K562 (cell line): ENCODE results near the gene CATSPER3.

Experiments used
- CTCF ChIP-seq, 3 experiments: IDR thresholded peaks in 2 of 3; conservative IDR thresholded peaks in 1 of 3; 2 replicates each; pipeline ENCODE4 v1.5.1; 2011 to 2012; ENCODE audit warnings: low read length in 3 of 3, mild to moderate bottlenecking in 3 of 3, control low read depth in 2 of 3, improper control_type of control experiment in 1 of 3, inconsistent platforms in 1 of 3, low read depth in 1 of 3, mixed read lengths in 1 of 3, moderate library complexity in 1 of 3; ENCODE audit not compliant: insufficient read depth in 2 of 3
- ELF2 ChIP-seq: fragments of 250-450 bp; sonication (Bioruptor Pico); IDR thresholded peaks from 2 replicates; pipeline ENCODE4 v1.5.0; 2021; ENCODE audit warnings: mild to moderate bottlenecking
- EZH2 ChIP-seq: IDR thresholded peaks from 2 replicates; pipeline ENCODE4 v1.6.1; 2012; ENCODE audit warnings: low read depth, mild to moderate bottlenecking, inconsistent platforms, low read length, borderline replicate concordance
- FOXA1 ChIP-seq: fragments of 450-650 bp; IDR thresholded peaks from 2 replicates; pipeline ENCODE4 v1.6.1; 2016; ENCODE audit warnings: mild to moderate bottlenecking, borderline replicate concordance
- HDAC1 ChIP-seq, 2 experiments: fragments of 450-650 bp; IDR thresholded peaks; 2 replicates each; pipeline ENCODE4 v1.6.1; 2016 to 2017; ENCODE audit warnings: inconsistent platforms in 1 of 2, mild to moderate bottlenecking in 1 of 2, moderate library complexity in 1 of 2
- HDAC8 ChIP-seq: fragments of 450-650 bp; IDR thresholded peaks from 2 replicates; pipeline ENCODE4 v1.6.1; 2016; ENCODE audit warnings: mild to moderate bottlenecking, missing genetic modification characterization, moderate library complexity, missing compliant biosample characterization
- NKRF ChIP-seq: fragments of 450-650 bp; IDR thresholded peaks from 2 replicates; pipeline ENCODE4 v1.6.1; 2016; ENCODE audit warnings: borderline replicate concordance
- POLR2A ChIP-seq: fragments of 450-650 bp; conservative IDR thresholded peaks from 2 replicates; pipeline ENCODE4 v1.6.1; 2016
- POLR2AphosphoS5 ChIP-seq: IDR thresholded peaks from 2 replicates; pipeline ENCODE4 v1.6.1; 2011; ENCODE audit warnings: mild to moderate bottlenecking, low read depth, low read length, moderate library complexity; ENCODE audit not compliant: control insufficient read depth, insufficient read depth
- SIX5 ChIP-seq, 2 experiments: IDR thresholded peaks; 2 replicates each; pipeline ENCODE4 v1.6.1; 2011; ENCODE audit warnings: low read length in 2 of 2, borderline replicate concordance in 1 of 2, low read depth in 1 of 2, mild to moderate bottlenecking in 1 of 2, moderate library complexity in 1 of 2; ENCODE audit not compliant: insufficient read depth in 1 of 2
- SMARCC2 ChIP-seq: fragments of 450-650 bp; IDR thresholded peaks from 2 replicates; pipeline ENCODE4 v1.6.1; 2017; ENCODE audit warnings: antibody characterized with exemption, moderate library complexity, mild to moderate bottlenecking, low read depth
- ZEB2 ChIP-seq: fragments of 450-650 bp; IDR thresholded peaks from 2 replicates; pipeline ENCODE4 v1.6.1; 2016
- ZNF668 ChIP-seq: fragments of 250-450 bp; sonication (Bioruptor Pico); IDR thresholded peaks from 2 replicates; pipeline ENCODE4 v1.8.0; 2022; ENCODE audit warnings: mild to moderate bottlenecking, inconsistent platforms

GRCh38 chr5:134934202-134934601 is 33.5 kb upstream of the CATSPER3 start:
- TF ChIP-seq POLR2A (no peak), ZEB2 (no peak), SMARCC2 (no peak), SIX5 (IDR thresholded peaks at IDR 0.05; ENCODE audit: borderline replicate concordance in 1 of 2, insufficient read depth in 1 of 2, low read depth in 1 of 2, low read length in 2 of 2) (no peak), HDAC1 (IDR thresholded peaks at IDR 0.05) (no peak), POLR2AphosphoS5 (no peak), NKRF (no peak), CTCF (IDR thresholded peaks at IDR 0.05 in 2 of 3, conservative IDR thresholded peaks at IDR 0.05 in 1 of 3; ENCODE audit: insufficient read depth in 2 of 3, low read depth in 1 of 3, low read length in 3 of 3) (no peak), ELF2 (CRISPR knock-in tag) (no peak), EZH2 (no peak), FOXA1 (no peak), ZNF668 (CRISPR knock-in tag) (no peak), HDAC8 (tag) (no peak)
